IPS-11a (cell line): ENCODE data around the gene ZNF148.

Experiments used
- H3K4me3 ChIP-seq: one replicate; pipeline ENCODE4 v1.5.1; 2013; ENCODE audit warnings: low read depth, low read length, control low read depth

The ZNF148 gene

GRCh38 chr3:125289429-125289981 is 85.6 kb downstream of the ZNF148 start:
- H3K4me3 ChIP-seq: no peak overlapping the region

- H3K4me3 ChIP-seq: no peak overlapping the region
Measured at GRCh38 chr3:125287248-125287647, 87.9 kb downstream of the ZNF148 start.

- no peak overlapping the region for H3K4me3 ChIP-seq
Measured at GRCh38 chr3:125281381-125281780, 93.7 kb downstream of the ZNF148 start.

- H3K4me3 ChIP-seq: no peak overlapping the region
Measured at GRCh38 chr3:125280668-125281361, 94.3 kb downstream of the ZNF148 start.

- no peak overlapping the region for H3K4me3 ChIP-seq
Measured at GRCh38 chr3:125278155-125278554, 97.0 kb downstream of the ZNF148 start.

GRCh38 chr3:125271127-125271526 is 104.0 kb downstream of the ZNF148 start:
- H3K4me3 ChIP-seq: no peak overlapping the region

- no peak overlapping the region for H3K4me3 ChIP-seq
Measured at GRCh38 chr3:125267460-125267859, 107.7 kb downstream of the ZNF148 start.

- H3K4me3 ChIP-seq: no peak overlapping the region
Measured at GRCh38 chr3:125266971-125267370, 108.2 kb downstream of the ZNF148 start.

GRCh38 chr3:125262161-125262560 is 113.0 kb downstream of the ZNF148 start:
- H3K4me3 ChIP-seq: no peak overlapping the region

- H3K4me3 ChIP-seq: no peak overlapping the region
Measured at GRCh38 chr3:125261031-125261430, 114.1 kb downstream of the ZNF148 start.

GRCh38 chr3:125260158-125260557 is 115.0 kb downstream of the ZNF148 start:
- no peak overlapping the region for H3K4me3 ChIP-seq

- no peak overlapping the region for H3K4me3 ChIP-seq
Measured at GRCh38 chr3:125257536-125257935, 117.6 kb downstream of the ZNF148 start.

GRCh38 chr3:125256675-125257074 is 118.5 kb downstream of the ZNF148 start:
- H3K4me3 ChIP-seq: no peak overlapping the region

GRCh38 chr3:125250973-125251372 is 124.2 kb downstream of the ZNF148 start:
- H3K4me3 ChIP-seq: no peak overlapping the region

- no peak overlapping the region for H3K4me3 ChIP-seq
Measured at GRCh38 chr3:125246237-125246636, 128.9 kb downstream of the ZNF148 start.

GRCh38 chr3:125245521-125245920 is 129.6 kb downstream of the ZNF148 start:
- no peak overlapping the region for H3K4me3 ChIP-seq

- H3K4me3 ChIP-seq: no peak overlapping the region
Measured at GRCh38 chr3:125240496-125240895, 134.6 kb downstream of the ZNF148 start.

GRCh38 chr3:125239266-125239665 is 135.9 kb downstream of the ZNF148 start:
- H3K4me3 ChIP-seq: no peak overlapping the region

- H3K4me3 ChIP-seq: no peak overlapping the region
Measured at GRCh38 chr3:125238759-125239158, 136.4 kb downstream of the ZNF148 start.

- no peak overlapping the region for H3K4me3 ChIP-seq
Measured at GRCh38 chr3:125236331-125236903, 138.7 kb downstream of the ZNF148 start.

GRCh38 chr3:125234831-125235230 is 140.3 kb downstream of the ZNF148 start:
- no peak overlapping the region for H3K4me3 ChIP-seq

- no peak overlapping the region for H3K4me3 ChIP-seq
Measured at GRCh38 chr3:125232401-125232800, 142.7 kb downstream of the ZNF148 start.
